ENCODE results near the gene FLNC.
A peak's percentile ranks its signal among the peaks of the same experiment; 100 is the strongest.

Gene FLNC

GRCh38 chr7:128865996-128866877 is 36.0 kb downstream of the FLNC start:
- no peak for DNase-seq

- DNase-seq: no peak
These were observed 37.0 kb downstream of the FLNC start for GRCh38 chr7:128867241-128867640.

DNA sequence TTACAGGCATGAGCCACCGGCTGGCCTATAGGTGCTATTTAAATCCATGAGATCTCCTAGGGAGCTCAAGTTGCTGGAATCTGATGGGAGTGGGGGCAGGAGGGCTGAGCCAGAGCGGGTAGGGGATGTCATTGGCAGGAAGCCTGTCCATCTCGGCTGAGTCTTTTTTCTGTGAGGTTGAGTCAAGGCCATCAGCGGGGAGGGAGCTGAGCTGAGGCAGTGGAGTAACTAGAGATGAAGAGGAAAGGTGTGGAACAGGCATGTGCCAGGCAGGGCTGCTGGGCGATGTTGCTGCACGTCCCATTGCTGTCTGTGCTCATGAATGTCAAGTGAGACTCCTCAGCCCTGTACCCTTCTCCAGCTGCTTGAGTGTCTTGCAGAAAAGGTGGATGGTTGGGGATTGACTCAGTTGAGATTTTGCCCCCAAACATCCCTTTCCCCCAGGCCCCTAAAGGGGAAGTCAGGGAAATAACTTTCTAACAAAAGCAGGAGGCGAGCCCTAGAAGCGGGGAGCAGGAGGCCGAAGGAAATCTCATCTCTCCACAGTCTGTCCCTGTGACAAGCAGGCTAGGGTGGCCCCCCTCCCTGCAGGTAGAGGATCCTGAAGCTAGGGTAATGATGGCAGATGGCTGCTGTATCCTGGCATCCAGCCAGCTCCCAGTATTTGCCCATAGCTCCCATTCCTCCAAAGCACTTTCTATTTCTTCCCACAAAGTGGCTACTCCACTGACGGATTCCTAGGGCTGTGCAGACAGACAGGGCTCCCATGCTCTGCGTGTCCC is 37.8 kb downstream of the FLNC start:
- DNase-seq: peak; percentile 35

GRCh38 chr7:128868624-128869137 is 38.5 kb downstream of the FLNC start:
- DNase-seq: no peak

DNA sequence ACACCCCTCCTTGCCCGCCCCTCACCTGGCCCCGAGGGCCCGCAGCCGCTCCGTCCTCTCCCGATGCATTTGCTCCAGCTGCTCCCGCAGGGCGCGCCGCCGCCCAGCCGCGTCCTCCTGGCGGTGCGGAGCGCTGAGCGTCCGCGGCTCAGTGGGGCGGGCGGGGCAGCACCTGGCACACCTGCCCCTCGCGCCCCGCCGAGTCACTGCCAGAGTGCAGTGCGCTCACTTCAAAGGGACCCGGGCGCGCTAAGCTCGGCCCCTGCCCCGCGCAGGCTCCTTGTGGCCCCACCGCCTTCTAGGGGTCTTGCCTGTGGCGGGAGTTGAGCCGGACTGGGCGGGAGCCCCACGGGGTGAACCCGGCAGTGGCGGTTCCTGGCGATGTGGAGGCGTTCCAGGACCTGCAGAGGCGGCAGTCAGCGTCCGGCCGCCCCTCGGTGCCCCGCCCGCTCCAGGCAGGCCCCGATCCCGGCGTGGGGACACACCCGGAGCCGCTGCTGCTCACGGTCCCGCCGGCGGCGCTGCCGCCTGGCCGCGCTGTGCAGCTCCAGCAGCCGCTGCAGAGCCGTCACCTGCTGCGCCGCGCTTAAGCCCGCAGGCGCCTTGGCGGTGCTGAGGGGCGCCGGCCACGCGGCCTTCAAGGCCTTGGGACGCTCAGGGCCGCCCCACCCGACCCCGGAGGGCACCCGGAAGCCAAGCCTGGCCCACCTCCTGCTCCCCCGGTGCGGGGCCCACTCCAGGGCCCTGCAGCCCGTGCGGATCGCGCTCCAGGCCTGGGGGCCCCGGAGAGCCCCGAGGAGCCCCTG is 39.1 kb downstream of the FLNC start:
- DNase-seq: no peak

DNA sequence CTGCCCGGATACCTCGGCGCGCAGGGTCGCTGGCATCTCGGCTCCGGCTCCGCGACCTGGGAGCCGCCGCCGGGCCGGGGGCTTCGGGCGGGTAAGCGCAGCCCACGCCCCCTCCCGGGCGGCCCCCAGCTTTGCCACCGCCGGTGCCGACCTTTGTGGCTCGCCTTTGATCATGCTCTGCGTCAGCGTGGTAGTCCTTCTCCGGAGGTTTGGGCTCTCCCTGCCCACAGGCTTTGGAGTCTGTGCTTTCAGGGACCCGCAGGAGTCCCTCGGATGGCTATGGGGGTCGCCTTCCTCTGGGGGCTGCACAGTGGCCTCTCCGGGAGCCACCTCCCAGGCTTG is 39.7 kb downstream of the FLNC start:
- no peak for DNase-seq

- no peak for DNase-seq
These were observed 40.8 kb downstream of the FLNC start for GRCh38 chr7:128871050-128871449.

DNA sequence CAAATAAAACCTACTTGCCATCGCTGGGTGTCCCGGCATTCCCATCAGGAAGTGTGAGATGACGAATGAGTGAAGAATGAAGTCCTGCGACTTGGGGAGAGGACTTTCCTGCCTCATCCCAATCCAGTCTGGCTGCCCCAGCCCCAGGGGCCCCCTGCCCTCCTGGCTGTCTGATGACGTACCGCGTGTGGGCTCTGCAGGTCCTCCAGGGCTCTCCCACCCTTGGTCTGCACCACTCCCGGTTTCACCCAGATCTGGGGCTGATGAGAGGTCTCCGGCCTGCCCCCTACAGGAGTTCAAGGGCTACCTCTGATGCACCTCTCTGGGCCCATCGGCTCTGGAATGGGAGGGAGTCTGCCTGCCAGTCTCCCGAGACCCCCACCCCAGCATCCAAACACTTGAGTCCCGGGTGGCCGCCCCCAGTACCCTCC is 42.2 kb downstream of the FLNC start:
- DNase-seq: no peak

GRCh38 chr7:128873234-128873633 is 43.0 kb downstream of the FLNC start:
- no peak for DNase-seq

DNA sequence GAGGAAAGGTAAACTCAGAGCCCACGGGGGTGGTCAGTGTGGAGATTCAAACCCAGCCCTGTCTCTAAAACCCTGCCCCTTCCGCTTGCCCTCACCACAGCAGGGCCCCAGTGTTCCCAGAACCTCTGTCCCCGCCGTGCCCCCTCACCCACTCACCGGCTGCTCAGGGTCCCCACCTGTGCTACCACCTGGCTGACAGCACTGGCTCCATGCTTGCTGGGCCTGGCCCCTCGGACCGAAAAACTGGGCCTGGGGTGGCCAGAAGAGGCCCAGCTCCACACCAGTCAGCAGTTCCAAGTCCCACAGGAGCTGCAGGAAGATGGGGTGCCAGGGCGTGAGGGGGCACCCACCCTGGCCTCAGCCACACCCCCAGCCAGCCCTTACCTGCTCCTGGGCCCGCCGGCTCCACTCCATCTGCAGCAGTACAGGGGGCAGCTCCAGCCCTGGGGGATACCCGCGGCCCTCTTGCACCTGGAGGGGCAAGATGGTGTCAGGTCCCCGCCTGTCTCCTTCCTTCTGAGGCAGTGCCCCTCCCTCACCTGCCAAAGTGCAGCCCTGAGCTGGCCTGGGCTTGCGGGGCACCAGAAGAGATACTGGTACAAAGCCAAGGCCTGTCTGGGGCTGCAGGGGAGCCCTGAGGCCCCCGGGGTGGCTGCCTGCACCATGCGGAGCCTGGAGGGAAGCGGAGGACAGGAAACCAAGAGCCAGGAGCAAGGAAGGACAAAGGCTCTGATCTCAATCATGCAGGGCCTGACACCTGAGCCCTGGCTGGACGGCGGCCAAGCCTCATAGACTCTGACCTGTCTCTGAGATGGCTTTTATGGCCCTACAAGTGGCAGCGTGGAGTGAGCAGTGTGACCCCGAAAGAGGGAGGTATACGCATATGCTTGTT is 44.2 kb downstream of the FLNC start:
- no peak for DNase-seq

- no peak for DNase-seq
These were observed 45.3 kb downstream of the FLNC start for GRCh38 chr7:128875523-128875948.

- no peak for DNase-seq
These were observed 45.9 kb downstream of the FLNC start for GRCh38 chr7:128876127-128876526.

- no peak for DNase-seq
These were observed 46.4 kb downstream of the FLNC start for GRCh38 chr7:128876586-128876977.

- DNase-seq: no peak
These were observed 47.0 kb downstream of the FLNC start for GRCh38 chr7:128876978-128877755.

DNA sequence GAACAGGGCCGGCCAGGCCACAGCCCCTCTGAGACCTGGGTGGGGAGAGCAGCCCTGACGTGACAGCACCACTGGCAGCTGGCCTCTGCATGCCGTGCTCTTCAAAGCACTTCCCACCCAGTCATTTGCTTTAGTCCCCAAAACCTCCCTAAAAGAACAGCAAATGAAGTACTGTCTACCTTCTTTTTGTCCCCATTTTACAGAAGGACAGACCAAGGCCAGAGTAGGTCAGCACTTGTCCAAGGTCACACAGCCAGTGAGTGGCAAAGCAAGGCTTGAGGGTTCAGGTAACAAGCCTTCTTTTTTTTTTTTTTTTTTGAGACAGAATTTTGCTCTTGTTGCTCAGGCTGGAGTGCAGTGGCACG is 47.5 kb downstream of the FLNC start:
- no peak for DNase-seq

GRCh38 chr7:128878226-128879105 is 48.3 kb downstream of the FLNC start:
- no peak for DNase-seq

DNA sequence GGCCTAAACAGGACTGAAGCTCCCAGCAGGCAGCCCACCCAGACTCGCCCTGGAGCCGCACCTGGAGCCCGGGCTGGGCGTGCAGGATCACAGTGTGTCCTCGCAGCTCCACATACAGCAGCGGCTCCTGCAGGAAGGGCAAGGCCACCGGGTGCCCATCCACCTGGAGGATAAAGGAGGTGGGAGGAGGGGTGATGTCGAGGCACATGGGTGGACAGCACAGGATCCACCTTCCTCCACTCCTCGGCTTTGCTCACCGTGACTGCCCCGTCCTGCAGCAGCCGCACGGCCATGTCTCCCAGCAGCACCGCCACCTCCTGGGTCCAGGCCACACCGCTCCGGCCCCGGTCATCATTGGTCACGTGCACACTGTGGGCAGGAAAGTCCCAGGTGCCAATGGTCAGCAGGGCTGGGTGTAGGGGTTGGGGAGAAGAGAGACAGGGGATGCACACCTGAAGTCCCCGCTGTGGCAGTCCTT is 49.3 kb downstream of the FLNC start:
- no peak for DNase-seq

DNA sequence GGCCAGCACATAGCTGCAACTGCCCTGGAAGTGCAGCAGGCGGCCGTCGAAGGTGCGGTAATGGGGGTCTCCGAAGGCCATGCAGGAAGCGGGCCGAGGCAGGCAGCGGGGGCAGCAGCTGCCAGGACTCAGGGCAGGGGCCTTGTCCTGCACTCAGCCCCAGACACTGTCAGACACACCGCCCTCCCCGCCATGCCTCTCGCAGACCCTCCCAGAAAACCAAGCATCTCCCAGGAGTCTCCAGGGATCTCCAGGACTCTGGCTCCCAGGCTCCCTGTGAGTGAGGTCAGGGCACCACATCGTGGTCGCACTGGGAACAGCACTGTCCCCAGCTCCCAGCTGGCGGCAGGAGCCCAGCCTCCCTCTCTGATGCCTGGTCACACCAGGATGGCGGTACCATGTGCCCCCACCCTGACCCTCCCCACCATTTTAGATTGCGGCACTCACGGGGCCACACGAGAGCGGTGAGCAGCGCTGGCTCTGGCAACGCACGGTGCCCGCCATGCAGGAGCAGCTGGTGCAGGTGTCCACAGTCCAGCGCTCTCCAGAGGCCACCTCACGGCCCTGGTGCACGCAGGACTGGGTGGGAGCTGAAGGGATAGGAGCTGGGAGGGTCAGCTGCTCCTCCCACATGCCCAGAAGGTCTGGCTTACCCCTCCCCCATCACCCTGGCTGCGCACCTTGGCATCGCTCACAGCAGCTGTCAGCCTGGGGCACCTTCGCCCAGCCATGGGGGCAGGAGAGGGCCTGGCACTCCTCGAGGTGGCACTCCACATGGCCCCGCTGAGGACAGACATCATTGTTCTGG is 49.9 kb downstream of the FLNC start:
- DNase-seq: peak; percentile 56

- no peak for DNase-seq
These were observed 50.7 kb downstream of the FLNC start for GRCh38 chr7:128880791-128881457.

Measured in NCI-H2227 treated with DMSO at 0.1 percent for 48 hours (cell line).